GM12872 (cell line): ENCODE data around the gene TEAD1.

ENCODE experiments used
- CTCF ChIP-seq: IDR thresholded peaks from 3 replicates; pipeline ENCODE4 v1.5.1; 2011; ENCODE audit warnings: low read depth, mild to moderate bottlenecking, low read length, moderate library complexity; ENCODE audit not compliant: insufficient read depth

Gene TEAD1

DNA sequence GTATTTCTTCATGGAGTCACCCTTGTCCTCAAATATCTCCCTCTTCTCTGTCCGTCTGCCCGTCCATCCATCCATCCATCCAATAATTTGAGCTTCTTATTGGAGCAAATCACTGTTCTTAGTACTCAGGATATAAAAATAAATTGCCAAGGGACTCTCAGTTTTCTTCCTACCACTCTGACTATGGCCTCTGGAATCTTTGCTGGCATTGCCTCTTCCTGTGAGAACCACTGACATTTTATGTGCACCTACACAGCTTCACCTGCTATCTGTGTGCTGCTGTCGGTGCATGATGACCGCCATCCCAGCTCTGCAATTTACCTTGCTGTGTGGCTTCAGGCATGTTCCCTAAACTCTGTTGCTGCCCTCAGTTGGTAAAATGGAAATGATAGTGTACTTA, 37.9 kb downstream of the TEAD1 start:
- TF ChIP-seq CTCF = no peak

- no peak for TF ChIP-seq CTCF
Observed at GRCh38 chr11:12715131-12715530, 40.9 kb downstream of the TEAD1 start.

DNA sequence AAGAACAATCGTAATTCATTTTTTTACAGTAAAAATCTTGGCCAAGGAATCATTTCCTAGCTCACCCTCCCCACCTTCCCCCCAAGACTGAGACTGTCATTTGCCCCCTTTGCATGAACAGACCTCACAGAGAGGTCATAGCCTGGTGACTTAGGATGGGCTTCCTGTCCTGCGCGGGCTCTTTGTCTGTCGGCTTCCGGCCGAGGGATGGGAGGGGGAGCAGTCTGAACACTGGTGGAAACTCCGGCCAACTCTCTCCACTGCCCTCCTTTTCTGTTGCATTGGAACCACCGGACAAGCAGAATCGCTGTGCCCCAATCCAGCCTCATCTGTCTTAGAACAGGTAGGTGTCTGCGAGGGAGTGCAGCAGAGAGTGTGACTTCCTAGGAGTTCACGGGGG, 41.7 kb downstream of the TEAD1 start:
- no peak for TF ChIP-seq CTCF

GRCh38 chr11:12716816-12717215, 42.6 kb downstream of the TEAD1 start:
- TF ChIP-seq CTCF = no peak

- no peak for TF ChIP-seq CTCF
Observed at GRCh38 chr11:12717851-12718291, 43.6 kb downstream of the TEAD1 start.

DNA sequence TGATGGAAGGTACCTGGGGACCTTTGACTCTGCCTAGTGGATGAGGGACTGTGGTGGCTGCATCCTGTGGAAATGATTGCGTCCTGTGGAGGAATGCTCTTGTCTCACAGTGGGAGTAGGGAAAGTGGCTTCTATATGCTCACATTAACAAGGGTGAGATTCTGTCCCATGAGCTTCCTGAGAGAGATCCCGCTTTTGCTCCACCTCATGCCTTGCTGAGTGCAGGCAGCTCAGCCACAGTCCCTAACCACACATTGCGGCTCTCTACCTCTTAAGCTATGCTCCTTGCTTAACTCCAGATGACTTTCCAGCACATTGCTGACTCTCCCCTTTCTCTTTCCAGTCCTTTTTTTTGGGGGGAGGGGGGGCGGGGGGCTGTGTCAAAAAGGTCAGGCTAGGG, 45.0 kb downstream of the TEAD1 start:
- TF ChIP-seq CTCF = no peak

DNA sequence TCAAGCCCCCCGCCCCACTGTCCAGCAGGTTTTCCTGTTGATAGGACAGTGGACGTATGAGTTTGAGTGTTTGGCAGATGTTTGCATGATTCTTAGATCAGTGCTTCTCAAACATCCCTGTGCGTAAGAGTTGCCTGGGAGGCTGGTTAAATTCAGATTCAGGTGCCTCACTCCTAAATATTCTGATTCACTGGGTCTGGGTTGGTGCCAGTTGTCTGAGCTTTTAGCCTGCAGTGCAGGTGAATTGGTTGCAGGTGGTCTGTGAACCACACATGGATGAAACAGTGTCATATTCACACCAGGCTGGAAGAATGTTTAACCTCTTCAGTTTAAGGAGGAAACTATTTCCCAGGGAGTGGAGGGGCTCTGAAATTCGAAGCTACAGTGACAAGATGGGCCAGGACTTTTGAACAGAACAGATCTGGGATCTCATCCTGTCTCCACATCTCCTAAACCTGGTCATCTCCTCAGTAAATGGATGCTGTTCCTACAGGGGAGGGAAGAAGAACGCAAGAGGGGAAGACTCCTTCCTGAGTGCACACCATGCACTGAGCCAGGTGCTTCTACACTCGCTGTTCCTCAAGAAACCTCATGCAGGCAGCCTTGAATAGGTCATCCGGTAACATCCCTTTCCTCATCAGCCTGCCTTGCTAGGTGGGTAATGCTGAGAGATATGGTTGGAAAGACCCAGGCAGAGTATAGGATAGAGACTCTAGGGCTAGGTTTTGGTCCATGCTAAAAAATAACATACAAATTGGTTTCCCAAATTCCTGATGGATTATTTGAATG, 47.8 kb downstream of the TEAD1 start:
- no peak for TF ChIP-seq CTCF
